NCI-H226 (cell line): Measurements from ENCODE around the gene LSG1.
A peak's percentile ranks its signal among the peaks of the same experiment; 100 is the strongest.

ENCODE experiments used
- DNase-seq: peaks from one replicate; pipeline ENCODE4 v3.0.0-alpha.2; 2015

Gene LSG1

GRCh38 chr3:194686816-194687637 is 15.0 kb upstream of the LSG1 start:
- DNase-seq: no peak

GRCh38 chr3:194686414-194686815 is 14.4 kb upstream of the LSG1 start:
- DNase-seq: no peak

- DNase-seq: peak; percentile 89
Measured at GRCh38 chr3:194685718-194686413, 13.9 kb upstream of the LSG1 start, which contains the start of gene FAM43A. Gene FAM43A (plus strand): TSS chr3:194685883. CDS start chr3:194686827, 944 bp downstream.

- DNase-seq: no peak
Measured at GRCh38 chr3:194685065-194685717, 13.2 kb upstream of the LSG1 start.

- DNase-seq: no peak
Measured at GRCh38 chr3:194683380-194683779, 11.4 kb upstream of the LSG1 start.

GRCh38 chr3:194682694-194683310 is 10.8 kb upstream of the LSG1 start:
- peak; percentile 72 for DNase-seq

- DNase-seq: no peak
Measured at GRCh38 chr3:194682189-194682693, 10.2 kb upstream of the LSG1 start.

GRCh38 chr3:194680888-194681615 is 9.1 kb upstream of the LSG1 start:
- no peak for DNase-seq

- no peak for DNase-seq
Measured at GRCh38 chr3:194676471-194676870, 4.5 kb upstream of the LSG1 start.

- DNase-seq: no peak
Measured at GRCh38 chr3:194675680-194676079, 3.7 kb upstream of the LSG1 start.

- DNase-seq: no peak
Measured at GRCh38 chr3:194675081-194675640, 3.2 kb upstream of the LSG1 start.

- DNase-seq: no peak
Measured at GRCh38 chr3:194673761-194674160, 1.8 kb upstream of the LSG1 start.

- no peak for DNase-seq
Measured at GRCh38 chr3:194672876-194673275, 885 bp upstream of the LSG1 start.

- DNase-seq: no peak
Measured at GRCh38 chr3:194671511-194671899, 486 bp downstream of the LSG1 start.

GRCh38 chr3:194667363-194667762 is 4.6 kb downstream of the LSG1 start:
- DNase-seq: no peak

- peak; percentile 28 for DNase-seq
Measured at GRCh38 chr3:194664857-194665256, 7.1 kb downstream of the LSG1 start.

GRCh38 chr3:194661946-194662345 is 10.0 kb downstream of the LSG1 start:
- no peak for DNase-seq

GRCh38 chr3:194661374-194661773 is 10.6 kb downstream of the LSG1 start:
- no peak for DNase-seq

- DNase-seq: no peak
Measured at GRCh38 chr3:194659778-194660177, 12.2 kb downstream of the LSG1 start.

GRCh38 chr3:194658477-194659242 is 13.3 kb downstream of the LSG1 start:
- no peak for DNase-seq

- DNase-seq: no peak
Measured at GRCh38 chr3:194657439-194657838, 14.6 kb downstream of the LSG1 start.
